GM21717 (cell line): ENCODE results near the gene COX19.
A peak's percentile ranks its signal among the peaks of the same experiment; 100 is the strongest.

ENCODE experiments used
- ATAC-seq: cut with Tn5 transposase; IDR thresholded peaks from one replicate; pipeline ENCODE4 v1.9.1; 2021; ENCODE audit warnings: mild to moderate bottlenecking, moderate library complexity; ENCODE audit not compliant: unreplicated experiment

The COX19 gene

GRCh38 chr7:974820-975681 is at the start of gene COX19:
COX19 (minus strand) TSS chr7:975549; CDS start chr7:975509, 40 bp downstream.
- ATAC-seq, result peak; percentile 74

- peak; percentile 55 for ATAC-seq
Measured at GRCh38 chr7:1024331-1024841, 49.0 kb upstream of the COX19 start.

GRCh38 chr7:1022801-1023465 is 47.6 kb upstream of the COX19 start:
- no peak for ATAC-seq

GRCh38 chr7:1022356-1022755 is 47.0 kb upstream of the COX19 start:
- ATAC-seq, result no peak

GRCh38 chr7:1021931-1022330 is 46.6 kb upstream of the COX19 start:
- no peak for ATAC-seq

- no peak for ATAC-seq
Measured at GRCh38 chr7:1021366-1021765, 46.0 kb upstream of the COX19 start.

GRCh38 chr7:1020849-1021251 is 45.5 kb upstream of the COX19 start:
- ATAC-seq, result no peak

GRCh38 chr7:1019789-1020610 is 44.7 kb upstream of the COX19 start:
- ATAC-seq, result no peak

- ATAC-seq, result no peak
Measured at GRCh38 chr7:1019255-1019785, 44.0 kb upstream of the COX19 start.

- ATAC-seq, result no peak
Measured at GRCh38 chr7:1018334-1018695, 43.0 kb upstream of the COX19 start.

- no peak for ATAC-seq
Measured at GRCh38 chr7:1017586-1018333, 42.4 kb upstream of the COX19 start.

- ATAC-seq, result no peak
Measured at GRCh38 chr7:1016577-1017531, 41.5 kb upstream of the COX19 start.

GRCh38 chr7:1015196-1016121 is 40.1 kb upstream of the COX19 start:
- no peak for ATAC-seq

- no peak for ATAC-seq
Measured at GRCh38 chr7:1014681-1015080, 39.3 kb upstream of the COX19 start.

GRCh38 chr7:1013581-1013980 is 38.2 kb upstream of the COX19 start:
- no peak for ATAC-seq

- ATAC-seq, result no peak
Measured at GRCh38 chr7:1012716-1013095, 37.4 kb upstream of the COX19 start.

- ATAC-seq, result no peak
Measured at GRCh38 chr7:1012004-1012715, 36.8 kb upstream of the COX19 start.
